HepG2 (cell line): ENCODE results near the gene VASN. TPM values are rescaled to one million over a fixed set of nuclear protein-coding genes. Genes with fewer than 3 reads are reported as not detected.

Experiments used
- EEA1 ChIP-seq: sonication (generic); formaldehyde crosslinking; IDR thresholded peaks from 2 replicates; pipeline ENCODE4 v1.5.1; 2020; ENCODE audit warnings: mild to moderate bottlenecking, missing genetic modification reagents, borderline replicate concordance
- FOXJ3 ChIP-seq: sonication (generic); formaldehyde crosslinking; IDR thresholded peaks from 2 replicates; pipeline ENCODE4 v1.4.0; 2020; ENCODE audit warnings: missing genetic modification reagents, mild to moderate bottlenecking, borderline replicate concordance
- HNRNPK ChIP-seq: fragments of 200-400 bp; formaldehyde crosslinking; IDR thresholded peaks from 2 replicates; pipeline ENCODE4 v1.6.1; 2018; ENCODE audit warnings: low read length, low read depth, moderate library complexity, mild to moderate bottlenecking; ENCODE audit not compliant: poor library complexity, severe bottlenecking
- IRX3 ChIP-seq: sonication (generic); formaldehyde crosslinking; IDR thresholded peaks from 2 replicates; pipeline ENCODE4 v1.8.1; 2023; ENCODE audit warnings: mild to moderate bottlenecking, low read depth, missing genetic modification reagents, borderline replicate concordance
- KAT8 ChIP-seq: IDR thresholded peaks from 2 replicates; pipeline ENCODE4 v1.6.1; 2016; ENCODE audit warnings: missing genetic modification reagents, missing compliant biosample characterization
- POLR2AphosphoS2 ChIP-seq: IDR thresholded peaks from 2 replicates; pipeline ENCODE4 v1.6.1; 2011; ENCODE audit warnings: low read depth, low read length, improper control_type of control experiment
- RARG ChIP-seq: sonication (generic); formaldehyde crosslinking; IDR thresholded peaks from 2 replicates; pipeline ENCODE4 v1.4.0; 2020; ENCODE audit warnings: low read depth, mild to moderate bottlenecking, missing genetic modification reagents
- SMARCE1 ChIP-seq: fragments of 450-650 bp; IDR thresholded peaks from 2 replicates; pipeline ENCODE4 v1.6.1; 2017; ENCODE audit warnings: borderline replicate concordance
- SP4 ChIP-seq: sonication (generic); formaldehyde crosslinking; IDR thresholded peaks from 2 replicates; pipeline ENCODE4 v1.8.1; 2023; ENCODE audit warnings: mild to moderate bottlenecking, missing genetic modification reagents
- TBL1XR1 ChIP-seq: fragments of 150-350 bp; IDR thresholded peaks from 2 replicates; pipeline ENCODE4 v1.6.1; 2014; ENCODE audit warnings: borderline replicate concordance, low read length; ENCODE audit not compliant: partially characterized antibody
- TBX3 ChIP-seq: fragments of 450-650 bp; IDR thresholded peaks from 2 replicates; pipeline ENCODE4 v1.6.1; 2017; ENCODE audit warnings: antibody characterized with exemption, mild to moderate bottlenecking, inconsistent platforms, borderline replicate concordance
- ZBTB33 ChIP-seq: sonication (generic); formaldehyde crosslinking; IDR thresholded peaks from 2 replicates; pipeline ENCODE4 v1.4.0; 2020; ENCODE audit warnings: missing genetic modification reagents
- ZFY ChIP-seq: sonication (generic); formaldehyde crosslinking; IDR thresholded peaks from 2 replicates; pipeline ENCODE4 v1.4.0; 2020; ENCODE audit warnings: missing genetic modification reagents
- ZMYM3 ChIP-seq: sonication (generic); formaldehyde crosslinking; IDR thresholded peaks from 2 replicates; pipeline ENCODE4 v1.5.1; 2020; ENCODE audit warnings: mild to moderate bottlenecking, missing genetic modification reagents
- polyA plus RNA-seq, 8 experiments: library from polyadenylated mRNA; depleted of rRNA in 3 of 8; stranded (reverse) in 7 of 8; unstranded in 1 of 8; fragments of >200 nt; fragmentation: Illumina TruSeq in 4 of 8; extraction: Trizol in 4 of 8; gene quantifications; 2 replicates each; pipeline versions ENCODE4 v1.2.1 to v1.2.3, GENCODE V29; 2011 to 2016; ENCODE audit warnings: low read depth in 4 of 8, missing spikeins in 1 of 8, mixed read lengths in 1 of 8; ENCODE audit not compliant: insufficient read depth in 1 of 8
- total RNA-seq, 5 experiments: library from RNA; depleted of rRNA; stranded (reverse); fragments of >200 nt; fragmentation: Illumina TruSeq; extraction: Trizol; gene quantifications; 2 replicates each; pipeline ENCODE4 v1.2.3, GENCODE V29; 2016; ENCODE audit warnings: low read depth in 1 of 5
- TF ChIP-seq, protein P1 (sequence below): sonication (generic); formaldehyde crosslinking; IDR thresholded peaks from 2 replicates; pipeline ENCODE4 v1.8.1; 2022; ENCODE audit warnings: low read depth, mild to moderate bottlenecking, missing genetic modification reagents
- TF ChIP-seq, protein P2 (sequence below): sonication (generic); formaldehyde crosslinking; IDR thresholded peaks from 2 replicates; pipeline ENCODE4 v1.5.0; 2020; ENCODE audit warnings: mild to moderate bottlenecking, missing genetic modification reagents
- TF ChIP-seq, protein P3 (sequence below): sonication (generic); formaldehyde crosslinking; IDR thresholded peaks from 2 replicates; pipeline ENCODE4 v1.4.0; 2020; ENCODE audit warnings: mild to moderate bottlenecking, missing genetic modification reagents, borderline replicate concordance
- TF ChIP-seq, protein P4 (sequence below): sonication (generic); formaldehyde crosslinking; IDR thresholded peaks from 2 replicates; pipeline ENCODE4 v1.8.0; 2022; ENCODE audit warnings: mild to moderate bottlenecking, missing genetic modification reagents, borderline replicate concordance

VASN gene
- total and polyA plus RNA-seq, 2 of the 13 experiments (the other 11 are each of a cell fraction or from before 2014, with no cell fraction given), result 8.4 to 18.2 TPM

DNA sequence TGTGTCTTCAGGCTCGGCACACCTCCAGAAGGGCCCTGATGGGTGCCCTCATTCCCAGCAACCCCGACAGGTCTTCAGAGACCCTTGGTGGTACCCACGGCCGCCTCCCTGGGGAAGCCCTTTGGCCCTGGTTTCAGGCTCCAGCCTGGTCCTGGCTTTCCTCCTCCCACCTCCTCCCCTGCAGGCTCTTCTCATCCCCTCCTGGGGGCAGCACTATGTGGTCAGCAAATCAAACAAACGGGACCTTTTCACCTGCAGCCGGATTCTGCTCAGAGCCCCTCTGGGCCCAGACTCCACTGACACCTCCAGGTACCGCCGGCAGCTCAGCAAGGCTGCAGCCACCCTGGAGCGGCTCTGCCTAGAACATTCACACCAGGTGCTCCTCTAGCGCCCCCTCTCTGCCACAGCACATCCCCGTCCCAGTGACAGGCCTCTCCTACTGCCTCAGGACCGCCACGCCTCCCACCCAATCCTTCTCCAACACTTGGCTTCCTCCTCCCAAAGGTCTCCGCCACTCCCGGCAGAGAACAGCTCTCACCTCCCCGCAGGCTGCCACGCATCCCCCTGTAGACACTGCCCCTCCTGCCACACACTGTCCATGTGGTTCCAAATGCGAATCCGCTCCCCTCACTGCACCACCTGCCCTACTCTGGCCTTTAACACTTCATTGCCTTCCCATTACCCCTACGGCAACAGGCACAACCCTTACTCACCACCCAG lies 32.8 kb downstream of the VASN start (continued):
- TF ChIP-seq ZBTB33 (CRISPR knock-in tag), result peak; percentile 87
- TF ChIP-seq EEA1, result no peak
- no peak for TF ChIP-seq IRX3 (CRISPR knock-in tag)
- TF ChIP-seq, protein P1, sequence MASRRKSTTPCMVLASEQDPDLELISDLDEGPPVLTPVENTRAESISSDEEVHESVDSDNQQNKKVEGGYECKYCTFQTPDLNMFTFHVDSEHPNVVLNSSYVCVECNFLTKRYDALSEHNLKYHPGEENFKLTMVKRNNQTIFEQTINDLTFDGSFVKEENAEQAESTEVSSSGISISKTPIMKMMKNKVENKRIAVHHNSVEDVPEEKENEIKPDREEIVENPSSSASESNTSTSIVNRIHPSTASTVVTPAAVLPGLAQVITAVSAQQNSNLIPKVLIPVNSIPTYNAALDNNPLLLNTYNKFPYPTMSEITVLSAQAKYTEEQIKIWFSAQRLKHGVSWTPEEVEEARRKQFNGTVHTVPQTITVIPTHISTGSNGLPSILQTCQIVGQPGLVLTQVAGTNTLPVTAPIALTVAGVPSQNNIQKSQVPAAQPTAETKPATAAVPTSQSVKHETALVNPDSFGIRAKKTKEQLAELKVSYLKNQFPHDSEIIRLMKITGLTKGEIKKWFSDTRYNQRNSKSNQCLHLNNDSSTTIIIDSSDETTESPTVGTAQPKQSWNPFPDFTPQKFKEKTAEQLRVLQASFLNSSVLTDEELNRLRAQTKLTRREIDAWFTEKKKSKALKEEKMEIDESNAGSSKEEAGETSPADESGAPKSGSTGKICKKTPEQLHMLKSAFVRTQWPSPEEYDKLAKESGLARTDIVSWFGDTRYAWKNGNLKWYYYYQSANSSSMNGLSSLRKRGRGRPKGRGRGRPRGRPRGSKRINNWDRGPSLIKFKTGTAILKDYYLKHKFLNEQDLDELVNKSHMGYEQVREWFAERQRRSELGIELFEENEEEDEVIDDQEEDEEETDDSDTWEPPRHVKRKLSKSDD (CRISPR knock-in tag), result no peak
- no peak for TF ChIP-seq ZMYM3 (CRISPR knock-in tag)
- TF ChIP-seq ZFY (CRISPR knock-in tag), result peak; percentile 22; the same call in 1 of the 2 replicates
- TF ChIP-seq, protein P2, sequence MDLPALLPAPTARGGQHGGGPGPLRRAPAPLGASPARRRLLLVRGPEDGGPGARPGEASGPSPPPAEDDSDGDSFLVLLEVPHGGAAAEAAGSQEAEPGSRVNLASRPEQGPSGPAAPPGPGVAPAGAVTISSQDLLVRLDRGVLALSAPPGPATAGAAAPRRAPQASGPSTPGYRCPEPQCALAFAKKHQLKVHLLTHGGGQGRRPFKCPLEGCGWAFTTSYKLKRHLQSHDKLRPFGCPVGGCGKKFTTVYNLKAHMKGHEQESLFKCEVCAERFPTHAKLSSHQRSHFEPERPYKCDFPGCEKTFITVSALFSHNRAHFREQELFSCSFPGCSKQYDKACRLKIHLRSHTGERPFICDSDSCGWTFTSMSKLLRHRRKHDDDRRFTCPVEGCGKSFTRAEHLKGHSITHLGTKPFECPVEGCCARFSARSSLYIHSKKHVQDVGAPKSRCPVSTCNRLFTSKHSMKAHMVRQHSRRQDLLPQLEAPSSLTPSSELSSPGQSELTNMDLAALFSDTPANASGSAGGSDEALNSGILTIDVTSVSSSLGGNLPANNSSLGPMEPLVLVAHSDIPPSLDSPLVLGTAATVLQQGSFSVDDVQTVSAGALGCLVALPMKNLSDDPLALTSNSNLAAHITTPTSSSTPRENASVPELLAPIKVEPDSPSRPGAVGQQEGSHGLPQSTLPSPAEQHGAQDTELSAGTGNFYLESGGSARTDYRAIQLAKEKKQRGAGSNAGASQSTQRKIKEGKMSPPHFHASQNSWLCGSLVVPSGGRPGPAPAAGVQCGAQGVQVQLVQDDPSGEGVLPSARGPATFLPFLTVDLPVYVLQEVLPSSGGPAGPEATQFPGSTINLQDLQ, result no peak
- TF ChIP-seq, protein P3, sequence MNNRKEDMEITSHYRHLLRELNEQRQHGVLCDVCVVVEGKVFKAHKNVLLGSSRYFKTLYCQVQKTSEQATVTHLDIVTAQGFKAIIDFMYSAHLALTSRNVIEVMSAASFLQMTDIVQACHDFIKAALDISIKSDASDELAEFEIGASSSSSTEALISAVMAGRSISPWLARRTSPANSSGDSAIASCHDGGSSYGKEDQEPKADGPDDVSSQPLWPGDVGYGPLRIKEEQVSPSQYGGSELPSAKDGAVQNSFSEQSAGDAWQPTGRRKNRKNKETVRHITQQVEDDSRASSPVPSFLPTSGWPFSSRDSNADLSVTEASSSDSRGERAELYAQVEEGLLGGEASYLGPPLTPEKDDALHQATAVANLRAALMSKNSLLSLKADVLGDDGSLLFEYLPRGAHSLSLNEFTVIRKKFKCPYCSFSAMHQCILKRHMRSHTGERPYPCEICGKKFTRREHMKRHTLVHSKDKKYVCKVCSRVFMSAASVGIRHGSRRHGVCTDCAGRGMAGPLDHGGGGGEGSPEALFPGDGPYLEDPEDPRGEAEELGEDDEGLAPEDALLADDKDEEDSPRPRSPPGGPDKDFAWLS (CRISPR knock-in tag), result no peak
- TF ChIP-seq SMARCE1, result no peak
- TF ChIP-seq KAT8 (CRISPR knock-in tag), result no peak
- no peak for TF ChIP-seq TBL1XR1
- no peak for TF ChIP-seq HNRNPK
- no peak for TF ChIP-seq POLR2AphosphoS2
- TF ChIP-seq TBX3, result no peak
- no peak for TF ChIP-seq SP4 (CRISPR knock-in tag)
- TF ChIP-seq RARG, result no peak
- no peak for TF ChIP-seq FOXJ3
- TF ChIP-seq, protein P4, sequence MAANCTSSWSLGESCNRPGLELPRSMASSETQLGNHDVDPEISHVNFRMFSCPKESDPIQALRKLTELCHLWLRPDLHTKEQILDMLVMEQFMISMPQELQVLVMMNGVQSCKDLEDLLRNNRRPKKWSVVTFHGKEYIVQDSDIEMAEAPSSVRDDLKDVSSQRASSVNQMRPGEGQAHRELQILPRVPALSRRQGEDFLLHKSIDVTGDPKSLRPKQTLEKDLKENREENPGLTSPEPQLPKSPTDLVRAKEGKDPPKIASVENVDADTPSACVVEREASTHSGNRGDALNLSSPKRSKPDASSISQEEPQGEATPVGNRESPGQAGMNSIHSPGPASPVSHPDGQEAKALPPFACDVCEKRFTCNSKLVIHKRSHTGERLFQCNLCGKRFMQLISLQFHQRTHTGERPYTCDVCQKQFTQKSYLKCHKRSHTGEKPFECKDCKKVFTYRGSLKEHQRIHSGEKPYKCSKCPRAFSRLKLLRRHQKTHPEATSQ (CRISPR knock-in tag), result no peak
